Measurements from ENCODE around the gene MAPRE3. TPM values are rescaled to one million over a fixed set of nuclear protein-coding genes. Genes with fewer than 3 reads are reported as not detected.

The MAPRE3 gene
- total RNA-seq, 2 donors from 2014 or later = 9.3 to 15.8 TPM

- H3K9me3 ChIP-seq = no peaks in the 10 kb centered on the region
- ATAC-seq (no peak), DNase-seq (no peak)
- H3K4me3 ChIP-seq = no peak overlapping the region
- intact Hi-C loops (cut with DNase I) = no loop called here
- TF ChIP-seq CTCF (IDR thresholded peaks at IDR 0.05) = no peak
- no peak for TF ChIP-seq POLR2A (IDR thresholded peaks at IDR 0.05)
- H3K27ac ChIP-seq = no peak overlapping the region
- H3K27me3 ChIP-seq = no peaks in the 10 kb centered on the region
- WGBS, 2 donors = 67 to 69% methylated on average over 4 of the region's 4 CpGs
- peaks cover 16% of the 10 kb centered on the region for H3K4me1 ChIP-seq
- H3K36me3 ChIP-seq (replicated peaks in 1 of 2; ENCODE audit: insufficient read depth in 1 of 2, low read depth in 2 of 2) = no peaks in the 10 kb centered on the region
Measured at GRCh38 chr2:27076323-27076722, 105.9 kb downstream of the MAPRE3 start.

Other genes starting within 250 kb of the MAPRE3 start
- 10 to 100 TPM; 17.8 to 21.8 TPM for gene SLC35F6, start 206.4 kb upstream of the MAPRE3 start, total RNA-seq
- gene CENPA, start 184.6 kb upstream of the MAPRE3 start, total RNA-seq = not detected
- not detected for gene DPYSL5, start 122.5 kb upstream of the MAPRE3 start, total RNA-seq
- 100 to 1,000 TPM in 1 of 2 donors, 10 to 100 TPM in 1; 59.9 to 119 TPM for gene TMEM214, start 62.3 kb downstream of the MAPRE3 start, total RNA-seq
- 10 to 100 TPM in 1 of 2 donors, 1 to 10 TPM in 1; 5.6 to 12.2 TPM for gene AGBL5, start 81.0 kb downstream of the MAPRE3 start, total RNA-seq
- 100 to 1,000 TPM; 103 to 129 TPM for gene OST4, start 101.0 kb downstream of the MAPRE3 start, total RNA-seq
- gene EMILIN1, start 108.0 kb downstream of the MAPRE3 start, total RNA-seq = 10 to 100 TPM; 21.8 to 24.1 TPM
- 1 to 10 TPM; 4.2 to 7.3 TPM for gene KHK, start 116.1 kb downstream of the MAPRE3 start, total RNA-seq
- 1 to 10 TPM; 1.0 to 3.0 TPM for gene CGREF1, start 148.5 kb downstream of the MAPRE3 start, total RNA-seq
- under 1 TPM in 1 of 2 donors, not detected in 1; 0.33 TPM for gene ABHD1, start 153.2 kb downstream of the MAPRE3 start, total RNA-seq
- gene PREB, start 164.0 kb downstream of the MAPRE3 start, total RNA-seq = 100 to 1,000 TPM in 1 of 2 donors, 10 to 100 TPM in 1; 56.3 to 103 TPM
- not detected for gene PRR30, start 168.8 kb downstream of the MAPRE3 start, total RNA-seq
- gene TCF23, start 178.4 kb downstream of the MAPRE3 start, total RNA-seq = under 1 TPM; under 0.01 to 0.66 TPM
- gene ATRAID, start 241.4 kb downstream of the MAPRE3 start, total RNA-seq = 10 to 100 TPM; 69.2 to 75.0 TPM
- gene SLC5A6, start 241.6 kb downstream of the MAPRE3 start, total RNA-seq = 10 to 100 TPM; 17.4 to 34.6 TPM
- gene CAD, start 246.7 kb downstream of the MAPRE3 start, total RNA-seq = 10 to 100 TPM; 18.4 to 36.9 TPM

All from body of pancreas (tissue), 4 donors.